ENCODE data around the gene C20orf144.

The C20orf144 gene

GRCh38 chr20:33650111-33650752 is 11.9 kb upstream of the C20orf144 start:
- DNase-seq: no peak

- DNase-seq: no peak
Observed at GRCh38 chr20:33650753-33651561, 11.2 kb upstream of the C20orf144 start.

GRCh38 chr20:33651562-33652048 is 10.5 kb upstream of the C20orf144 start:
- DNase-seq: no peak

- no peak for DNase-seq
Observed at GRCh38 chr20:33653218-33653899, 8.8 kb upstream of the C20orf144 start.

- DNase-seq: no peak
Observed at GRCh38 chr20:33653900-33654596, 8.1 kb upstream of the C20orf144 start.

GRCh38 chr20:33654680-33655161 is 7.4 kb upstream of the C20orf144 start:
- no peak for DNase-seq

- no peak for DNase-seq
Observed at GRCh38 chr20:33655164-33655563, 7.0 kb upstream of the C20orf144 start.

- DNase-seq: no peak
Observed at GRCh38 chr20:33656010-33656782, 5.9 kb upstream of the C20orf144 start.

- DNase-seq: no peak
Observed at GRCh38 chr20:33656783-33657703, 5.1 kb upstream of the C20orf144 start.

GRCh38 chr20:33657704-33658095 is 4.4 kb upstream of the C20orf144 start:
- DNase-seq: no peak

- no peak for DNase-seq
Observed at GRCh38 chr20:33658510-33658909, 3.6 kb upstream of the C20orf144 start.

GRCh38 chr20:33658929-33659328 is 3.2 kb upstream of the C20orf144 start:
- no peak for DNase-seq

- no peak for DNase-seq
Observed at GRCh38 chr20:33659341-33660034, 2.6 kb upstream of the C20orf144 start.

GRCh38 chr20:33660035-33660684 is 2.0 kb upstream of the C20orf144 start:
- DNase-seq: no peak

GRCh38 chr20:33660685-33661058 is 1.5 kb upstream of the C20orf144 start:
- DNase-seq: no peak

GRCh38 chr20:33663161-33664084 is 1.3 kb downstream of the C20orf144 start:
- peak; percentile 82 for DNase-seq

GRCh38 chr20:33664085-33664761 is 2.1 kb downstream of the C20orf144 start:
- no peak for DNase-seq

GRCh38 chr20:33664762-33665144 is 2.6 kb downstream of the C20orf144 start:
- DNase-seq: no peak
